Measurements from ENCODE around the gene KIAA1210. TPM values are rescaled to one million over a fixed set of nuclear protein-coding genes. Genes with fewer than 3 reads are reported as not detected.

The KIAA1210 gene
- total and polyA plus RNA-seq, 2 of the 8 experiments (the other 6 are each of a cell fraction or from before 2014, with no cell fraction given), result 0.02 TPM; not detected in 1

DNA sequence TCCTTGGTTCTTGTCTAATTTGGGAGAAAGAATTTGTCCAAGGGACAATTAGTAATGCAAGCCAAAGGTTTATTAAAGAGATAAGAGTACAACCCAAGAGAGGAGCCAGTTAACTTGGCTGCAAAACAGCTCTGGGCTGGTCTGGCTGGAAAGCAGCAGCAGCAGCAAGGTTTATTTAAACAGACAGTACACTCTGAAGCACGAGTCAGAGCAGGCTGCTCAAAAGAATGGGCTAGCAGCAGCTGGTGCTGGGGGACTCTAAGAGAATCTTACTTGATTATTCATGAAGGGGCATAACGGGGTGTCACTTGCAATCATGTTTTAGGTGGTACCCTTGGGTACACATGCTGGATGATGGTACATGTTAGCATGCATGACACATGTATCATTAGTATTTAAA is 71.9 kb downstream of the KIAA1210 start:
- no peak overlapping the region for H4K5ac ChIP-seq (ENCODE audit: insufficient read length, low read depth, low read length)
- H3K27me3 ChIP-seq (replicated peaks in 1 of 4; ENCODE audit: control insufficient read depth in 3 of 4, extremely low read depth in 1 of 4, insufficient read depth in 3 of 4, low read length in 3 of 4), result no peaks in the 10 kb centered on the region
- H3K4me1 ChIP-seq (replicated peaks in 1 of 4; ENCODE audit: control insufficient read depth in 3 of 4, insufficient read depth in 4 of 4, low read length in 3 of 4), result no peaks in the 10 kb centered on the region
- no peak overlapping the region for H3K9ac ChIP-seq (replicated peaks in 1 of 4; ENCODE audit: extremely low read depth in 1 of 4, low read depth in 3 of 4, low read length in 3 of 4)
- DNase-seq (ENCODE audit: low read depth in 1 of 2, low spot score in 2 of 2) (no peak), FAIRE-seq (no peak)
- H3K4me3 ChIP-seq (ENCODE audit: extremely low read depth in 1 of 4, insufficient read depth in 2 of 4, low read depth in 3 of 4, low read length in 4 of 4), result no peak overlapping the region
- no peaks in the 10 kb centered on the region for H3K36me3 ChIP-seq (ENCODE audit: control insufficient read depth in 2 of 4, insufficient read depth in 4 of 4, low read length in 3 of 4)
- no peak overlapping the region for H2BK12ac ChIP-seq (ENCODE audit: low read depth, low read length)
- H2AFZ ChIP-seq (ENCODE audit: low read length), result no peak overlapping the region
- 84% methylated on average over 2 of the region's 2 CpGs; no CpG with 5 or more reads in 1 of the 2 experiments for WGBS, 2 experiments (ENCODE audit: extremely low coverage in 1 of 2, insufficient coverage in 1 of 2, insufficient read length in 1 of 2, insufficient replicate concordance in 2 of 2, low coverage in 1 of 2, low lambda C conversion rate in 2 of 2, missing lambda C conversion rate in 1 of 2)
- H2BK120ac ChIP-seq (replicated peaks; ENCODE audit: low read depth, low read length), result no peak overlapping the region
- no peak overlapping the region for H4K8ac ChIP-seq (ENCODE audit: extremely low read depth, insufficient read depth, low read length)
- H2BK15ac ChIP-seq (ENCODE audit: low read length), result no peak overlapping the region
- CTCF ChIA-PET (ENCODE audit: partially characterized antibody), result interaction anchor here (1.4 kb wide), 1 partner anchor 12 kb away, joined by 3 read pairs; no protein-coding TSS in a partner anchor
- TF ChIP-seq JUND (IDR thresholded peaks at IDR 0.05; ENCODE audit: low read length) (no peak), HDAC2 (IDR thresholded peaks at IDR 0.05; ENCODE audit: borderline replicate concordance in 1 of 2, low read depth in 2 of 2, low read length in 2 of 2) (no peak)
- TF ChIP-seq, protein P1, sequence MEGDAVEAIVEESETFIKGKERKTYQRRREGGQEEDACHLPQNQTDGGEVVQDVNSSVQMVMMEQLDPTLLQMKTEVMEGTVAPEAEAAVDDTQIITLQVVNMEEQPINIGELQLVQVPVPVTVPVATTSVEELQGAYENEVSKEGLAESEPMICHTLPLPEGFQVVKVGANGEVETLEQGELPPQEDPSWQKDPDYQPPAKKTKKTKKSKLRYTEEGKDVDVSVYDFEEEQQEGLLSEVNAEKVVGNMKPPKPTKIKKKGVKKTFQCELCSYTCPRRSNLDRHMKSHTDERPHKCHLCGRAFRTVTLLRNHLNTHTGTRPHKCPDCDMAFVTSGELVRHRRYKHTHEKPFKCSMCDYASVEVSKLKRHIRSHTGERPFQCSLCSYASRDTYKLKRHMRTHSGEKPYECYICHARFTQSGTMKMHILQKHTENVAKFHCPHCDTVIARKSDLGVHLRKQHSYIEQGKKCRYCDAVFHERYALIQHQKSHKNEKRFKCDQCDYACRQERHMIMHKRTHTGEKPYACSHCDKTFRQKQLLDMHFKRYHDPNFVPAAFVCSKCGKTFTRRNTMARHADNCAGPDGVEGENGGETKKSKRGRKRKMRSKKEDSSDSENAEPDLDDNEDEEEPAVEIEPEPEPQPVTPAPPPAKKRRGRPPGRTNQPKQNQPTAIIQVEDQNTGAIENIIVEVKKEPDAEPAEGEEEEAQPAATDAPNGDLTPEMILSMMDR (IDR thresholded peaks at IDR 0.05; ENCODE audit: control extremely low read depth in 1 of 3, insufficient read depth in 1 of 3, low read depth in 1 of 3, low read length in 3 of 3), result no peak
- H2AK5ac ChIP-seq (ENCODE audit: low read depth, low read length), result no peak overlapping the region
- no peak overlapping the region for H3K56ac ChIP-seq (replicated peaks; ENCODE audit: insufficient read length, low read depth, low read length)
- no peaks in the 10 kb centered on the region for H4K20me1 ChIP-seq (replicated peaks in 1 of 2; ENCODE audit: control insufficient read depth in 1 of 2, insufficient read depth in 2 of 2, low read length in 2 of 2)
- H3K79me1 ChIP-seq (ENCODE audit: low read depth, low read length), result no peaks in the 10 kb centered on the region
- no peak overlapping the region for H3K18ac ChIP-seq (ENCODE audit: extremely low read depth, low read length)
- H3K27ac ChIP-seq (ENCODE audit: low read depth, low read length), result no peak overlapping the region
- H2BK20ac ChIP-seq (ENCODE audit: low read length), result no peak overlapping the region
- H3K14ac ChIP-seq (ENCODE audit: insufficient read length), result no peak overlapping the region
- no peaks in the 10 kb centered on the region for H3K79me2 ChIP-seq (ENCODE audit: control insufficient read depth in 1 of 2, insufficient read depth in 2 of 2, low read length in 2 of 2)
- no peaks in the 10 kb centered on the region for H3K9me3 ChIP-seq (ENCODE audit: insufficient read depth in 2 of 2, low read depth in 1 of 2, low read length in 1 of 2)
- POLR2A ChIA-PET (ENCODE audit: partially characterized antibody), result no interaction called here
- no peak overlapping the region for H4K91ac ChIP-seq (replicated peaks; ENCODE audit: insufficient read length, low read length)
- no peak overlapping the region for H3K4ac ChIP-seq (replicated peaks; ENCODE audit: insufficient read length, low read depth, low read length)
- no peak overlapping the region for H3K23ac ChIP-seq (ENCODE audit: insufficient read length)
- no peak overlapping the region for H2BK5ac ChIP-seq (ENCODE audit: low read depth, low read length)
- H3K23me2 ChIP-seq (ENCODE audit: low read depth, low read length), result no peaks in the 10 kb centered on the region
- no peak overlapping the region for H3K4me2 ChIP-seq (ENCODE audit: insufficient read depth in 1 of 2, low read depth in 2 of 2, low read length in 2 of 2)

Data from H1 (cell line).